Measurements from ENCODE around the gene SORCS1. TPM values are rescaled to one million over a fixed set of nuclear protein-coding genes. Genes with fewer than 3 reads are reported as not detected.

SORCS1 gene
- total and polyA plus RNA-seq, 12 donors = 0.18 to 11.1 (median 1.1) TPM

DNA sequence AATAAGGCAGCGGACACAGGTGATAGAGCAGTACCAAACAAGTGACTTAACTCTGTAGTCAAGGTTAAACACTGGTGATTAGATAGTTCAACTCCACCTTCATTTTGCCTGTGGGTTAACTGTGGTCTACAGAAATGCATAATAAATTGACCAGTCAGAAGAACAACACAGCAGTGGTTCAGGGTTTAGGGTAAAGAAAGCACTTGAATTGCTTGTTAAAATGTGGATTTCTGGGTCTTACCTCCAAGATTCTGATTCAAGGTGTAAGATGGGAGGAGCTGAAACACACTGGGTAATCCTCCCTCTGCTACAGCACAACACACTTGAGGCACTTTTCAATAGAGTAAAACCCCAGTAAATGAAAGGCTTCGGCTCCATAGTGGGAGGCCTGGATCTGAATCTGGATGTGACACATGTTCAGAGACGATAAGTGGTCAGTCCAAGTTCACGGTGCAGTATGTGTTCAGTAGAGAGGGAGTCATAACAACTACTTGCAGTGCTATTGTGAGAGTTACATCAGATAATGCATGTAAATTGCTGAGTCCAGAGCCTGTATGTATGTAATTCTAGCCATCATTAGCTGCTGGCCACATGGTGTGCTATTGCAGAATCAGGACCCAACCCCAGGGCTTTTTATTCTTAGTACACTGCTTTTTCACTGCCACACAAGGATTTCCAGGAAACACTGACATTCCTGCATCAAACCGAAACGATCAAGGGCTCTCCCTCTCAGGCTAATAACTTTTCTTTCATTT is 141.7 kb downstream of the SORCS1 start:
- TF ChIP-seq, protein P1, sequence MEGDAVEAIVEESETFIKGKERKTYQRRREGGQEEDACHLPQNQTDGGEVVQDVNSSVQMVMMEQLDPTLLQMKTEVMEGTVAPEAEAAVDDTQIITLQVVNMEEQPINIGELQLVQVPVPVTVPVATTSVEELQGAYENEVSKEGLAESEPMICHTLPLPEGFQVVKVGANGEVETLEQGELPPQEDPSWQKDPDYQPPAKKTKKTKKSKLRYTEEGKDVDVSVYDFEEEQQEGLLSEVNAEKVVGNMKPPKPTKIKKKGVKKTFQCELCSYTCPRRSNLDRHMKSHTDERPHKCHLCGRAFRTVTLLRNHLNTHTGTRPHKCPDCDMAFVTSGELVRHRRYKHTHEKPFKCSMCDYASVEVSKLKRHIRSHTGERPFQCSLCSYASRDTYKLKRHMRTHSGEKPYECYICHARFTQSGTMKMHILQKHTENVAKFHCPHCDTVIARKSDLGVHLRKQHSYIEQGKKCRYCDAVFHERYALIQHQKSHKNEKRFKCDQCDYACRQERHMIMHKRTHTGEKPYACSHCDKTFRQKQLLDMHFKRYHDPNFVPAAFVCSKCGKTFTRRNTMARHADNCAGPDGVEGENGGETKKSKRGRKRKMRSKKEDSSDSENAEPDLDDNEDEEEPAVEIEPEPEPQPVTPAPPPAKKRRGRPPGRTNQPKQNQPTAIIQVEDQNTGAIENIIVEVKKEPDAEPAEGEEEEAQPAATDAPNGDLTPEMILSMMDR (IDR thresholded peaks at IDR 0.05) = no peak
- TF ChIP-seq POLR2A (IDR thresholded peaks at IDR 0.05) = no peak
- 71 to 82% (median 75%) methylated on average over 6 of the region's 6 CpGs for WGBS, 4 donors

DNA sequence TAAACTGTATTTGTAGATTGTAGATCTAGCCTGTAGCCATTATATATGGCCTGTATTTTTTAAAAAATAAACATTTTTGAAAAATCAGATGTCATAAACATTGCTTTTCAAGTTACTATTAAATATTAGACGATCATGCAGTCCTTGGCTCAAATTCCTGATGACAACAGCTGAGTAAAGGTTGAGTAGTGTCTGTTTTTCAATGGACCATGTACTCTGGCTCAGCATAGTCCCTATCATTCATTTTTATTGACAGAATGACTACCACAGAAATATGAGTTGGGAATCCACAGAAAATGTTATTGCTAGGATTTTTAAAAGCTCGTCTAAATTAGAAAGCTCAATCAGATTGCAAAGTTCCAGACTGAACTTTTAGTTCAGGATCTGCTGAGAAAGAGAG is 145.4 kb downstream of the SORCS1 start:
- H3K4me3 ChIP-seq = no peak overlapping the region
- H3K27ac ChIP-seq = no peak overlapping the region
- no peaks in the 10 kb centered on the region for H3K36me3 ChIP-seq (replicated peaks in 1 of 2)
- H3K4me1 ChIP-seq (replicated peaks in 1 of 2) = no peaks in the 10 kb centered on the region
- 47 to 63% (median 55%) methylated on average over 2 of the region's 2 CpGs for WGBS, 4 donors
- intact Hi-C loops (cut with DNase I) = no loop called here
- TF ChIP-seq, protein P1 (IDR thresholded peaks at IDR 0.05) = no peak
- TF ChIP-seq POLR2A (IDR thresholded peaks at IDR 0.05) = no peak
- H3K9me3 ChIP-seq (replicated peaks in 1 of 3) = no peaks in the 10 kb centered on the region
- H3K27me3 ChIP-seq = no peaks in the 10 kb centered on the region
- no peak for DNase-seq

More for the DNA sequence above, 141.7 kb downstream of the SORCS1 start:
- H3K4me3 ChIP-seq = no peak overlapping the region
- DNase-seq = no peak
- no peaks in the 10 kb centered on the region for H3K27me3 ChIP-seq
- H3K9me3 ChIP-seq (replicated peaks in 1 of 3) = no peaks in the 10 kb centered on the region
- H3K36me3 ChIP-seq (replicated peaks in 1 of 2) = no peaks in the 10 kb centered on the region
- H3K4me1 ChIP-seq (replicated peaks in 1 of 2) = no peaks in the 10 kb centered on the region
- intact Hi-C loops (cut with DNase I) = no loop called here
- H3K27ac ChIP-seq = no peak overlapping the region

DNA sequence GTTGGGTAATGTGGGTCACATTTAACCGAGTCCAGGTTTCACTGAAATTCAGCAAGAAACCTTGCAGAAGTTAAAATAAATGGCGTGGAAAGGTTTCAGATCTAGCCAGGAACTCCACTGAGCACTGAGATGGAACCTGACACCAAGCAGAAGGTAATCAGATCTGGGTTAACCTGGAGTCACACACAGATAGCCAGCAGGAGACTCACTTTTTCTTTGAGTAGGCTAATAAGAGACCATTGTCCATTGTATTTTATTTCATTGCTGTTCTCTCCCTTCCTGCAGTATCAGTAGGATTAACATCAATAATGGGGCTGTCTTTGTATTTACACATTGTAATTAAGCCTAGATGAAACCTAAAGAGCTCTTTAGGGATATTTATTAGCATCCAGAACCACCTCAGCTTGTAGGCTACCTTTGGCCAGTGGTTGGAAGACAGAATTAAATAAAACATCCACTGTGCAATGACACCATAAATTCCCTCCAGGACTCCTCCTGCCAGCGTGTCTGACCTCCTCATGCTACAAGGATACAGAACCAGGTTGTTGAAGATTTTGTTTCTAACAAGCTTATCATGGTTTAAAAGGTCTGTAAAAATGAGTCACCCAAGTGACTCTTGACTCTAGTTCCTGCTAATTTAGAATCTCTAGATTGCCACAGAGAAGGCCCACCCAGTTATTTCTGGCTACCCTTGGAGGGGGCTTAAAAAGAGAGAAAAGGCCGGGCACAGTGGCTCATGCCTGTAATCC is 151.1 kb downstream of the SORCS1 start:
- Histone ChIP-seq H3K4me1 (replicated peaks in 1 of 2) (no peaks in the 10 kb centered on the region), H3K36me3 (replicated peaks in 1 of 2) (no peaks in the 10 kb centered on the region), H3K4me3 (no peak overlapping the region), H3K9me3 (replicated peaks in 1 of 3) (no peaks in the 10 kb centered on the region), H3K27me3 (no peaks in the 10 kb centered on the region), H3K27ac (no peak overlapping the region)
- TF ChIP-seq, protein P1 (IDR thresholded peaks at IDR 0.05) = no peak
- TF ChIP-seq POLR2A (IDR thresholded peaks at IDR 0.05) = no peak
- intact Hi-C loops (cut with DNase I) = no loop called here
- WGBS, 4 donors = 53 to 62% (median 55%) methylated on average over 4 of the region's 4 CpGs
- DNase-seq = no peak

DNA sequence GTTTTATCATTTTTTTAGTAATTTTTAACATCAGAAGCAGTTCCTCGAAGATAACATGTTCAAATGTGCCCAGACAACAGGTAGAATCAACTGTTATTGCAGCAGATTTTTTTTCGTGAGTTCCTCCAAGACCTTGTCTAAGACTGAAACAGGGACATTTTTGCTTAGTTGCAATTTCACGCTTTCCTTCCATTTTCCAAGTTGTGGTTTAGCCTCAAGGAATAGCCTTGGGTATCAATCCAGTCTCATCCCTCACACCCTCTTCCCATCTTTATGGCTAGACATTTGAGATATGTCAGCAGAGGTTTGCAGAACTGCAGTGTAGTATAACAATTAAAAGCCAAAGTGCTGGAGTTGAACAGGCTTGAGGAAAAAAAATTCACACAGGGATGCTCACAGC is 152.5 kb downstream of the SORCS1 start:
- intact Hi-C loops (cut with DNase I) = no loop called here
- H3K27me3 ChIP-seq = no peaks in the 10 kb centered on the region
- TF ChIP-seq, protein P1 (IDR thresholded peaks at IDR 0.05) = no peak
- TF ChIP-seq POLR2A (IDR thresholded peaks at IDR 0.05) = no peak
- no peaks in the 10 kb centered on the region for H3K4me1 ChIP-seq (replicated peaks in 1 of 2)
- no peak for DNase-seq
- no peaks in the 10 kb centered on the region for H3K9me3 ChIP-seq (replicated peaks in 1 of 3)
- 70 to 83% (median 76%) methylated on average over 3 of the region's 3 CpGs for WGBS, 4 donors
- H3K27ac ChIP-seq = no peak overlapping the region
- H3K4me3 ChIP-seq = no peak overlapping the region
- no peaks in the 10 kb centered on the region for H3K36me3 ChIP-seq (replicated peaks in 1 of 2)
